B cell (primary cell): ENCODE results near the gene TENM4. TPM values are rescaled to one million over a fixed set of nuclear protein-coding genes. Genes with fewer than 3 reads are reported as not detected.

ENCODE experiments used
- ATAC-seq: fragments of 200-7000 bp; cut with Tn5 transposase; one replicate; pipeline ENCODE4 v1.10.0; 2021; ENCODE audit warnings: low read depth, mild to moderate bottlenecking, moderate number of reproducible peaks, moderate library complexity
- CTCF ChIA-PET: fragments of 350-600 bp; sonication (Branson Sonifier 250); formaldehyde crosslinking; loops from one replicate; lab custom pipeline; 2021; ENCODE audit warnings: antibody characterized with exemption, inconsistent platforms; lab: Charles Lee
- POLR2A ChIA-PET: fragments of 350-600 bp; sonication (Branson Sonifier 250); formaldehyde crosslinking; loops from one replicate; lab custom pipeline; 2021; ENCODE audit warnings: antibody characterized with exemption; lab: Charles Lee
- DNase-seq: peaks from one replicate; pipeline ENCODE4 v3.0.0; 2013
- H2AFZ ChIP-seq: 2 replicates; pipeline ENCODE4 v1.6.1; 2012; ENCODE audit warnings: mild to moderate bottlenecking, low read depth, low read length; ENCODE audit not compliant: insufficient read depth, poor library complexity, severe bottlenecking
- H3K27ac ChIP-seq, 2 donors: 1 replicate in 1 of 2; 2 replicates in 1 of 2; pipeline ENCODE4 v1.5.1; 2012 to 2013; ENCODE audit warnings: low read length in 2 of 2, mild to moderate bottlenecking in 2 of 2, moderate library complexity in 1 of 2
- H3K27me3 ChIP-seq, 4 experiments: fragments of 200-600 bp in 1 of 4; sonication (generic) in 1 of 4; replicated peaks in 1 of 4; 1 replicate in 2 of 4; 2 replicates in 2 of 4; pipeline versions ENCODE4 v1.6.1 to v1.7.0; 2013 to 2016; ENCODE audit warnings: low read length in 3 of 4, mild to moderate bottlenecking in 2 of 4, mixed read lengths in 1 of 4, moderate library complexity in 1 of 4; ENCODE audit not compliant: insufficient read depth in 4 of 4, control insufficient read depth in 3 of 4; ENCODE audit errors: control extremely low read depth in 1 of 4
- H3K36me3 ChIP-seq, 2 experiments: replicated peaks in 1 of 2; 1 replicate in 1 of 2; 2 replicates in 1 of 2; pipeline versions ENCODE4 v1.6.1 to v1.7.1; 2013; ENCODE audit warnings: low read length in 1 of 2; ENCODE audit not compliant: insufficient read depth in 2 of 2, control insufficient read depth in 1 of 2; ENCODE audit errors: control extremely low read depth in 1 of 2, extremely low read depth in 1 of 2
- H3K4me1 ChIP-seq, 2 donors: fragments of 200-600 bp in 1 of 2; sonication (generic) in 1 of 2; 1 replicate in 1 of 2; 2 replicates in 1 of 2; pipeline versions ENCODE4 v1.5.1 to v1.6.1; 2013 to 2017; ENCODE audit warnings: low read length in 2 of 2; ENCODE audit not compliant: control insufficient read depth in 2 of 2, insufficient read depth in 2 of 2
- H3K4me2 ChIP-seq: replicated peaks from 2 replicates; pipeline ENCODE3; 2012; ENCODE audit warnings: mild to moderate bottlenecking, low read depth, low read length; ENCODE audit not compliant: poor library complexity, severe bottlenecking
- H3K4me3 ChIP-seq, 5 experiments: fragments of 200-600 bp in 1 of 5; sonication (generic) in 1 of 5; 1 replicate in 3 of 5; 2 replicates in 2 of 5; pipeline versions ENCODE4 v1.5.1 to v1.7.0; 2011 to 2016; ENCODE audit warnings: low read length in 4 of 5, mild to moderate bottlenecking in 4 of 5, low read depth in 2 of 5, control low read depth in 1 of 5, moderate library complexity in 1 of 5; ENCODE audit not compliant: insufficient read depth in 1 of 5; ENCODE audit errors: control extremely low read depth in 1 of 5, extremely low read depth in 1 of 5
- H3K79me2 ChIP-seq: fragments of 200-600 bp; sonication (generic); one replicate; pipeline ENCODE4 v1.6.0; 2016; ENCODE audit warnings: low read length; ENCODE audit not compliant: control insufficient read depth, insufficient read depth
- H3K9ac ChIP-seq: fragments of 200-600 bp; sonication (generic); 2 replicates; pipeline ENCODE4 v1.6.1; 2017; ENCODE audit warnings: mild to moderate bottlenecking, low read length, moderate library complexity
- H3K9me3 ChIP-seq, 3 donors: one replicate each; pipeline versions ENCODE4 v1.6.1 to v1.7.1; 2013; ENCODE audit warnings: low read length in 2 of 3; ENCODE audit not compliant: control insufficient read depth in 2 of 3, insufficient read depth in 1 of 3; ENCODE audit errors: control extremely low read depth in 1 of 3
- H4K20me1 ChIP-seq: 2 replicates; pipeline ENCODE4 v1.6.0; 2012; ENCODE audit warnings: mild to moderate bottlenecking, low read length; ENCODE audit not compliant: insufficient read depth, control insufficient read depth, poor library complexity, severe bottlenecking
- H3K27ac Mint-ChIP-seq: one replicate; pipeline ENCODE4 v1.8.0; 2021; ENCODE audit warnings: mixed read lengths
- H3K27me3 Mint-ChIP-seq: one replicate; pipeline ENCODE4 v1.8.0; 2021; ENCODE audit warnings: mixed read lengths
- H3K4me1 Mint-ChIP-seq: one replicate; pipeline ENCODE4 v1.8.0; 2021; ENCODE audit warnings: mixed read lengths
- H3K4me3 Mint-ChIP-seq: one replicate; pipeline ENCODE4 v1.8.0; 2021; ENCODE audit warnings: mixed read lengths
- H3K9me3 Mint-ChIP-seq: one replicate; pipeline ENCODE4 v1.8.0; 2022; ENCODE audit warnings: mixed read lengths; ENCODE audit not compliant: insufficient read depth
- EZH2 ChIP-seq: IDR thresholded peaks from 2 replicates; pipeline ENCODE4 v1.6.1; 2012; ENCODE audit warnings: borderline replicate concordance, low read depth, mild to moderate bottlenecking, moderate library complexity, low read length; ENCODE audit not compliant: insufficient read depth, poor library complexity, severe bottlenecking
- WGBS: methylation state at CpG from one replicate; pipeline ENCODE4 v1.1.5; 2013; ENCODE audit warnings: missing lambda C conversion rate; ENCODE audit not compliant: insufficient coverage; 5-methylcytosine and 5-hydroxymethylcytosine counted together
- intact Hi-C: fragments of 100-400 bp; cut with micrococcal nuclease; formaldehyde crosslinking; loops from one replicate; pipeline ENCODE4 v1.10.0; 2022
- polyA plus RNA-seq: library from polyadenylated mRNA; depleted of rRNA; stranded (reverse); fragments of >200 nt; gene quantifications from 2 replicates; pipeline ENCODE4 v1.2.3, GENCODE V29; 2012
- total RNA-seq, 2 donors: library from RNA; stranded (reverse); fragments of 120-200 nt in 1 of 2; gene quantifications; 1 replicate in 1 of 2; 2 replicates in 1 of 2; pipeline versions ENCODE4 v1.2.3 to v1.2.4, GENCODE V29; 2013 to 2022
- TF ChIP-seq, protein P1 (sequence below): fragments of 200-600 bp; IDR thresholded peaks from one replicate; pipeline ENCODE4 v1.8.0; 2022; ENCODE audit warnings: antibody characterized with exemption, mild to moderate bottlenecking

TENM4 gene
- total and polyA plus RNA-seq, 2 donors (not counting 1 experiment from before 2014, with no cell fraction given): 0.09 to 5.7 TPM

DNA sequence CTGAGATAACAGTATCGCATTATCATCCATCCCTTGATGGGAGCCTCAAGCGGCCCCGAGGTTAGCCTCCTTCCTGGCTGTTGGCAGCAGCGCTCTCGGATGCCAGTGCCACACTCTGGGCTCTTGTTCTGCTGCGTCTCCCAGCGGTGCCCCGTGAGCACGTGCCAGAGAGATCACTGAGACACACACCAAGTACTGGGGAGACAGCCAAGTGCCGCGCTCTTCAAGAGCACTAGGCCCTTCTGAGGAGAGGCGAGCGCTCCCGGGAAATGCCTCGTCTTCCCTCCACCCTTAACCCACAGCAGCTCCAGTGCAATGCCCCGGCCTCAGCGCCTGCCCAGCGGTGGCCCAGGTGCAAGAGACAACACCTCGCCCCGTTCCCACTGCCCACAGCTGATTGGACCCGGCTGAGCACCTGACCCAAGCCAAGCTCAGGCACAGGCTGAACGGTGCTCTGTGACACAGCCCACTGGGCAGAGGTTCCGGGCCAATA, 617.9 kb downstream of the TENM4 start:
- no peaks in the 10 kb centered on the region for H3K36me3 ChIP-seq
- Mint-ChIP-seq H3K27me3 (no peaks in the 10 kb centered on the region), H3K4me3 (no peak overlapping the region), H3K27ac (no peak overlapping the region), H3K4me1 (no peaks in the 10 kb centered on the region), H3K9me3 (no peaks in the 10 kb centered on the region)
- 97% methylated on average over 23 of the region's 23 CpGs for WGBS
- ATAC-seq (no peak), DNase-seq (no peak)
- no peaks in the 10 kb centered on the region for H3K79me2 ChIP-seq
- H3K9ac ChIP-seq: no peak overlapping the region
- no peaks in the 10 kb centered on the region for H3K4me1 ChIP-seq
- intact Hi-C loops: no loop called here
- peaks cover 0 to 2% (median 0%) of the 10 kb centered on the region in 4 experiments for H3K27me3 ChIP-seq
- no peaks in the 10 kb centered on the region for H4K20me1 ChIP-seq
- TF ChIP-seq, protein P1, sequence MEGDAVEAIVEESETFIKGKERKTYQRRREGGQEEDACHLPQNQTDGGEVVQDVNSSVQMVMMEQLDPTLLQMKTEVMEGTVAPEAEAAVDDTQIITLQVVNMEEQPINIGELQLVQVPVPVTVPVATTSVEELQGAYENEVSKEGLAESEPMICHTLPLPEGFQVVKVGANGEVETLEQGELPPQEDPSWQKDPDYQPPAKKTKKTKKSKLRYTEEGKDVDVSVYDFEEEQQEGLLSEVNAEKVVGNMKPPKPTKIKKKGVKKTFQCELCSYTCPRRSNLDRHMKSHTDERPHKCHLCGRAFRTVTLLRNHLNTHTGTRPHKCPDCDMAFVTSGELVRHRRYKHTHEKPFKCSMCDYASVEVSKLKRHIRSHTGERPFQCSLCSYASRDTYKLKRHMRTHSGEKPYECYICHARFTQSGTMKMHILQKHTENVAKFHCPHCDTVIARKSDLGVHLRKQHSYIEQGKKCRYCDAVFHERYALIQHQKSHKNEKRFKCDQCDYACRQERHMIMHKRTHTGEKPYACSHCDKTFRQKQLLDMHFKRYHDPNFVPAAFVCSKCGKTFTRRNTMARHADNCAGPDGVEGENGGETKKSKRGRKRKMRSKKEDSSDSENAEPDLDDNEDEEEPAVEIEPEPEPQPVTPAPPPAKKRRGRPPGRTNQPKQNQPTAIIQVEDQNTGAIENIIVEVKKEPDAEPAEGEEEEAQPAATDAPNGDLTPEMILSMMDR: no peak
- no peak for TF ChIP-seq EZH2
- H2AFZ ChIP-seq: no peak overlapping the region
- H3K4me2 ChIP-seq: no peak overlapping the region
- CTCF ChIA-PET: no interaction called here
- no peak overlapping the region for H3K4me3 ChIP-seq
- no peak overlapping the region for H3K27ac ChIP-seq
- POLR2A ChIA-PET: no interaction called here
- H3K9me3 ChIP-seq: no peaks in the 10 kb centered on the region

DNA sequence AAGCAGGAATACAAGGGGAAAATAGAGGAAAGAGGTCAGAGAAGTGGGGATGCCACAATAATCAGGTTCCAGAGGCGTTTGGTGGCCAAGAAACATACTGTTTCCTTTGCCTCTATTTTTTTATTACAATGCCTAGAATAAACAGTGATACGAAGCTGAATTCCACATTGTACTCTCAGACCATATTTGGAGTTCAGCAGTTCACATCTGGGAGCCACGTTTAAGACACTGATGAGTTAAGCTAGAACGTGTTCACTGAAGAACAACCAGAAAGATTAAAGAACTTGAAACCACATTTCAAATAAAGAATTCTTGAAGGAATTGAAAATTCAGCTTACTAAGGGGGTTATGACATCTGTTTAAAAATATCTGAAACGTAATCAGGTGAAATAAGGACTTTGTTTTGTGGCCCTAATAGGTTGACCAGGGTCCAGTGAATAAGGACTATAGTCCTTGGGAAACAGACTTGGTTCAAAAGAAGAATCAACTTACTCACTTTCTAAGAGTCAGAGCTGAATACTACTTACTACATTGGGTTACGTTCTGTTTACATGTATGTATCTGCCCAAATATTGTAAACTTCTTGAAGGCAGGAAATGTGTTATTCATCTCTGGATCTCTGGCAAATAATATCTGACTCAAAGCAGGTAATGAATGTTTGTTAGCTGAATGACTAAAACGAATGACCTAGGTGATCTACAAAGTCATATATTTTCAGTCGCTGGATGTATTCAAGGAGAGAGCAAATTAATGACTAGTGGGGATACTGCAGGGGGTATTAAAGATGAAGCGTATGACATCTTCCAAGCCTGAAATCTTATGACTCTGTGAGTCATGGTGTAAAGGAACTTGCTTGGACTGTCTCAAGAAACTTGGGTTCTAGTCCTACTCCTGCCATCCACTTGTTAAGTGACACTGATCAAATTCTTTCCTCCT, 619.2 kb downstream of the TENM4 start:
- TF ChIP-seq, protein P1: no peak
- no peak for TF ChIP-seq EZH2
- H3K27ac Mint-ChIP-seq: no peak overlapping the region
- H3K27me3 Mint-ChIP-seq: peaks cover 4% of the 10 kb centered on the region
- ChIA-PET POLR2A (no interaction called here), CTCF (no interaction called here)
- Histone ChIP-seq H3K36me3 (no peaks in the 10 kb centered on the region), H4K20me1 (no peaks in the 10 kb centered on the region), H3K9me3 (no peaks in the 10 kb centered on the region), H3K4me1 (no peaks in the 10 kb centered on the region), H3K79me2 (no peaks in the 10 kb centered on the region), H3K27ac (no peak overlapping the region), H3K27me3 (peaks cover 0 to 2% (median 0%) of the 10 kb centered on the region in 4 experiments), H2AFZ (no peak overlapping the region), H3K4me3 (no peak overlapping the region), H3K4me2 (no peak overlapping the region), H3K9ac (no peak overlapping the region)
- DNase-seq (no peak), ATAC-seq (no peak)
- H3K4me1 Mint-ChIP-seq: no peaks in the 10 kb centered on the region
- 84% methylated on average over 3 of the region's 9 CpGs for WGBS
- no peaks in the 10 kb centered on the region for H3K9me3 Mint-ChIP-seq
- intact Hi-C loops: no loop called here
- H3K4me3 Mint-ChIP-seq: no peak overlapping the region
